ENCODE measurements around the gene CPEB1.

The CPEB1 gene

GRCh38 chr15:82647045-82647834 lies at the start of gene CPEB1:
Gene CPEB1 (minus strand): TSS chr15:82647363. CDS start chr15:82628459, 18,904 bp downstream.
- peak in 1 of 2 donors; percentile 6 for DNase-seq (ENCODE audit: low read depth in 2 of 2, low spot score in 1 of 2)

GRCh38 chr15:82692171-82692570 lies 45.0 kb upstream of the CPEB1 start:
- no peak for DNase-seq (ENCODE audit: low read depth in 2 of 2, low spot score in 1 of 2)

GRCh38 chr15:82689147-82689546 lies 42.0 kb upstream of the CPEB1 start:
- no peak for DNase-seq (ENCODE audit: low read depth in 2 of 2, low spot score in 1 of 2)

- no peak for DNase-seq (ENCODE audit: low read depth in 2 of 2, low spot score in 1 of 2)
Measured at GRCh38 chr15:82688691-82689090, 41.5 kb upstream of the CPEB1 start.

GRCh38 chr15:82681371-82681770 lies 34.2 kb upstream of the CPEB1 start:
- no peak for DNase-seq (ENCODE audit: low read depth in 2 of 2, low spot score in 1 of 2)

- DNase-seq (ENCODE audit: low read depth in 2 of 2, low spot score in 1 of 2), result peak; percentile 42 to 55
Measured at GRCh38 chr15:82680200-82681102, 33.3 kb upstream of the CPEB1 start.

- DNase-seq (ENCODE audit: low read depth in 2 of 2, low spot score in 1 of 2), result no peak
Measured at GRCh38 chr15:82679626-82680199, 32.5 kb upstream of the CPEB1 start.

- no peak for DNase-seq (ENCODE audit: low read depth in 2 of 2, low spot score in 1 of 2)
Measured at GRCh38 chr15:82677720-82678323, 30.7 kb upstream of the CPEB1 start.

- DNase-seq (ENCODE audit: low read depth in 2 of 2, low spot score in 1 of 2), result no peak
Measured at GRCh38 chr15:82674873-82675272, 27.7 kb upstream of the CPEB1 start.

GRCh38 chr15:82670699-82671098 lies 23.5 kb upstream of the CPEB1 start:
- no peak for DNase-seq (ENCODE audit: low read depth in 2 of 2, low spot score in 1 of 2)

GRCh38 chr15:82666606-82667005 lies 19.4 kb upstream of the CPEB1 start:
- DNase-seq (ENCODE audit: low read depth in 2 of 2, low spot score in 1 of 2), result no peak

GRCh38 chr15:82664021-82664420 lies 16.9 kb upstream of the CPEB1 start:
- no peak for DNase-seq (ENCODE audit: low read depth in 2 of 2, low spot score in 1 of 2)

GRCh38 chr15:82663186-82663600 lies 16.0 kb upstream of the CPEB1 start:
- DNase-seq (ENCODE audit: low read depth in 2 of 2, low spot score in 1 of 2), result no peak

GRCh38 chr15:82662641-82663040 lies 15.5 kb upstream of the CPEB1 start:
- no peak for DNase-seq (ENCODE audit: low read depth in 2 of 2, low spot score in 1 of 2)

- no peak for DNase-seq (ENCODE audit: low read depth in 2 of 2, low spot score in 1 of 2)
Measured at GRCh38 chr15:82660378-82660777, 13.2 kb upstream of the CPEB1 start.

GRCh38 chr15:82656641-82657266 lies 9.6 kb upstream of the CPEB1 start:
- no peak for DNase-seq (ENCODE audit: low read depth in 2 of 2, low spot score in 1 of 2)

- DNase-seq (ENCODE audit: low read depth in 2 of 2, low spot score in 1 of 2), result no peak
Measured at GRCh38 chr15:82655606-82656005, 8.4 kb upstream of the CPEB1 start.

GRCh38 chr15:82653483-82654168 lies 6.5 kb upstream of the CPEB1 start:
- DNase-seq (ENCODE audit: low read depth in 2 of 2, low spot score in 1 of 2), result no peak

GRCh38 chr15:82651708-82652107 lies 4.5 kb upstream of the CPEB1 start:
- no peak for DNase-seq (ENCODE audit: low read depth in 2 of 2, low spot score in 1 of 2)

GRCh38 chr15:82650046-82650670 lies 3.0 kb upstream of the CPEB1 start:
- DNase-seq (ENCODE audit: low read depth in 2 of 2, low spot score in 1 of 2), result no peak
